IMR-90 (cell line): ENCODE measurements around the gene DENND2C. TPM values are rescaled to one million over a fixed set of nuclear protein-coding genes. Genes with fewer than 3 reads are reported as not detected.
"Not testable (repeated sequence)": the region's sequence is repeated elsewhere in the genome, so short reads cannot be mapped to it uniquely, and the experiment has no call there.

ENCODE experiments used
- ATAC-seq: fragments of 200-7000 bp; cut with Tn5 transposase; 2 replicates; pipeline ENCODE4 v1.9.1; 2020; ENCODE audit warnings: low read depth, mild to moderate bottlenecking, moderate library complexity
- BruUV-seq: library from RNA; stranded (reverse); fragments of 400-500 nt; replicated peaks from 2 replicates; lab custom pipeline; 2021; lab: Mats Ljungman, UMichigan
- CTCF ChIA-PET: fragments of 300-600 bp; formaldehyde crosslinking; extraction: SDS; loops from one replicate; lab custom pipeline; 2021; ENCODE audit warnings: antibody characterized with exemption; lab: Yijun Ruan, JAX
- POLR2A ChIA-PET: fragments of 300-600 bp; sonication (Branson Sonifier 250); formaldehyde crosslinking; loops from one replicate; lab custom pipeline; 2022; ENCODE audit warnings: antibody characterized with exemption; ENCODE audit not compliant: unreplicated experiment; lab: Charles Lee
- DNase-seq: peaks from one replicate; pipeline ENCODE4 v3.0.0; 2013
- H2AFZ ChIP-seq: replicated peaks from 2 replicates; pipeline ENCODE3; 2013; ENCODE audit warnings: low read length, mild to moderate bottlenecking; ENCODE audit not compliant: poor library complexity
- H2AK5ac ChIP-seq: 2 replicates; pipeline ENCODE4 v1.6.1; 2013; ENCODE audit warnings: low read depth, low read length, inconsistent platforms
- H2AK9ac ChIP-seq: replicated peaks from 2 replicates; pipeline ENCODE3; 2013; ENCODE audit warnings: mild to moderate bottlenecking, low read depth, low read length, moderate library complexity; ENCODE audit not compliant: poor library complexity
- H2BK120ac ChIP-seq: 2 replicates; pipeline ENCODE4 v1.6.1; 2013; ENCODE audit warnings: low read depth, low read length, inconsistent platforms
- H2BK15ac ChIP-seq: 3 replicates; pipeline ENCODE4 v1.6.1; 2013; ENCODE audit warnings: low read depth, low read length, inconsistent platforms
- H2BK20ac ChIP-seq: 2 replicates; pipeline ENCODE4 v1.6.1; 2013; ENCODE audit warnings: low read depth, mild to moderate bottlenecking, inconsistent platforms, low read length, moderate library complexity
- H2BK5ac ChIP-seq: 2 replicates; pipeline ENCODE4 v1.6.1; 2013; ENCODE audit warnings: mild to moderate bottlenecking, low read depth, low read length, inconsistent platforms; ENCODE audit not compliant: poor library complexity, severe bottlenecking
- H3K14ac ChIP-seq: replicated peaks from 2 replicates; pipeline ENCODE4 v1.6.1; 2013; ENCODE audit warnings: low read depth, low read length, inconsistent platforms
- H3K18ac ChIP-seq: 2 replicates; pipeline ENCODE4 v1.6.1; 2013; ENCODE audit warnings: low read depth, low read length, control low read depth
- H3K23ac ChIP-seq: 2 replicates; pipeline ENCODE4 v1.6.1; 2013; ENCODE audit warnings: low read depth, low read length, inconsistent platforms
- H3K27ac ChIP-seq: 2 replicates; pipeline ENCODE4 v1.5.1; 2013; ENCODE audit warnings: mild to moderate bottlenecking, control low read depth, low read length; ENCODE audit not compliant: insufficient read depth
- H3K27me3 ChIP-seq: 2 replicates; pipeline ENCODE4 v1.6.1; 2013; ENCODE audit warnings: low read length; ENCODE audit not compliant: control insufficient read depth, insufficient read depth
- H3K36me3 ChIP-seq: 2 replicates; pipeline ENCODE4 v1.6.1; 2013; ENCODE audit warnings: low read length, mixed read lengths; ENCODE audit not compliant: control insufficient read depth, insufficient read depth
- H3K4ac ChIP-seq: 2 replicates; pipeline ENCODE4 v1.6.1; 2013; ENCODE audit warnings: low read depth, low read length, inconsistent platforms
- H3K4me1 ChIP-seq: 2 replicates; pipeline ENCODE4 v1.6.1; 2013; ENCODE audit warnings: low read length, mixed read lengths; ENCODE audit not compliant: control insufficient read depth, insufficient read depth
- H3K4me2 ChIP-seq: 2 replicates; pipeline ENCODE4 v1.6.1; 2013; ENCODE audit warnings: low read depth, mild to moderate bottlenecking, control low read depth, low read length, moderate library complexity
- H3K4me3 ChIP-seq: 2 replicates; pipeline ENCODE4 v1.5.1; 2013; ENCODE audit warnings: low read depth, mild to moderate bottlenecking, control low read depth, low read length, moderate library complexity; ENCODE audit not compliant: insufficient read depth
- H3K56ac ChIP-seq: 2 replicates; pipeline ENCODE4 v1.6.1; 2013; ENCODE audit warnings: low read length, inconsistent platforms; ENCODE audit not compliant: insufficient read depth; ENCODE audit errors: extremely low read depth
- H3K79me1 ChIP-seq, 2 experiments: 2 replicates each; pipeline ENCODE4 v1.6.1; 2013; ENCODE audit warnings: low read length in 2 of 2, inconsistent platforms in 1 of 2, low read depth in 1 of 2
- H3K9ac ChIP-seq: 2 replicates; pipeline ENCODE4 v1.6.1; 2013; ENCODE audit warnings: low read depth, low read length, control low read depth
- H3K9me1 ChIP-seq: 2 replicates; pipeline ENCODE4 v1.6.1; 2013; ENCODE audit warnings: low read length, inconsistent platforms; ENCODE audit not compliant: insufficient read depth
- H3K9me3 ChIP-seq: 2 replicates; pipeline ENCODE4 v1.6.1; 2013; ENCODE audit warnings: low read length; ENCODE audit not compliant: control insufficient read depth, insufficient read depth
- H4K20me1 ChIP-seq: 2 replicates; pipeline ENCODE4 v1.6.1; 2013; ENCODE audit warnings: low read length, inconsistent platforms; ENCODE audit not compliant: insufficient read depth
- H4K5ac ChIP-seq: 2 replicates; pipeline ENCODE4 v1.6.1; 2013; ENCODE audit warnings: mild to moderate bottlenecking, low read depth, low read length, control low read depth
- H4K8ac ChIP-seq, 2 experiments: 2 replicates each; pipeline ENCODE4 v1.6.1; 2013; ENCODE audit warnings: low read depth in 2 of 2, low read length in 2 of 2, control low read depth in 1 of 2, inconsistent platforms in 1 of 2
- H4K91ac ChIP-seq: 2 replicates; pipeline ENCODE4 v1.6.1; 2013; ENCODE audit warnings: low read depth, low read length, inconsistent platforms; ENCODE audit not compliant: insufficient read depth
- WGBS, 2 experiments: methylation state at CpG; one replicate each; pipeline versions ENCODE4 v1.1.5 to v1.1.7; 2013; ENCODE audit warnings: missing lambda C conversion rate in 2 of 2; ENCODE audit not compliant: insufficient read length in 1 of 2; ENCODE audit errors: extremely low coverage in 2 of 2; 5-methylcytosine and 5-hydroxymethylcytosine counted together
- dilution Hi-C: fragments of 300-500 bp; cut with HindIII; formaldehyde crosslinking; loops from one replicate; pipeline ENCODE4 v1.14.3; 2018; ENCODE audit warnings: low sequenced_read_pairs; ENCODE audit not compliant: unreplicated experiment
- in situ Hi-C: fragments of 300-500 bp; cut with MboI; formaldehyde crosslinking; loops from 3 replicates; pipeline ENCODE4 v1.14.3; 2019; ENCODE audit warnings: low sequenced_read_pairs, inconsistent platforms, mixed read lengths
- intact Hi-C: fragments of 100-400 bp; cut with micrococcal nuclease; formaldehyde crosslinking; loops from 2 replicates; pipeline ENCODE4 v1.10.0; 2022
- polyA plus RNA-seq, 3 experiments: library from polyadenylated mRNA; depleted of rRNA; stranded (reverse); fragments of >200 nt; gene quantifications; 2 replicates each; pipeline ENCODE4 v1.2.3, GENCODE V29; 2012; ENCODE audit warnings: low replicate concordance in 1 of 3
- total RNA-seq: library from RNA; depleted of rRNA; stranded (reverse); fragments of >200 nt; gene quantifications from 2 replicates; pipeline ENCODE4 v1.2.3, GENCODE V29; 2012

DENND2C gene
- total and polyA plus RNA-seq, 2 of the 4 experiments (the other 2 are of a cell fraction) = 0.58 to 2.2 TPM

GRCh38 chr1:114562978-114563510 lies 106.8 kb downstream of the DENND2C start:
- H2BK20ac ChIP-seq, H4K5ac ChIP-seq, CTCF ChIA-PET, H3K27me3 ChIP-seq, H2AK9ac ChIP-seq, H2BK5ac ChIP-seq, H2BK15ac ChIP-seq, H3K4me2 ChIP-seq, POLR2A ChIA-PET, H3K79me1 ChIP-seq, H2AFZ ChIP-seq, H3K23ac ChIP-seq, ATAC-seq, H3K18ac ChIP-seq, H3K4ac ChIP-seq, H4K91ac ChIP-seq, H3K14ac ChIP-seq, BruUV-seq, H3K4me3 ChIP-seq, dilution Hi-C loops, in situ Hi-C loops, H3K9me3 ChIP-seq, H4K20me1 ChIP-seq, DNase-seq, H3K9ac ChIP-seq, H2BK120ac ChIP-seq, H3K56ac ChIP-seq, H3K9me1 ChIP-seq, H3K4me1 ChIP-seq, H4K8ac ChIP-seq, H3K27ac ChIP-seq, intact Hi-C loops, H2AK5ac ChIP-seq: not testable (repeated sequence)
- no CpG with 5 or more reads among the region's 3 CpGs for WGBS, 2 experiments
- H3K36me3 ChIP-seq = peaks cover 20% of the 10 kb centered on the region
